K562 (cell line): ENCODE results near the gene LAIR2.
"Not testable (repeated sequence)": the region's sequence is repeated elsewhere in the genome, so short reads cannot be mapped to it uniquely, and the experiment has no call there.

Source experiments
- DPF2 ChIP-seq: fragments of 450-650 bp; IDR thresholded peaks from 2 replicates; pipeline ENCODE4 v1.6.1; 2016
- JUN ChIP-seq, 2 experiments: sonication (generic) in 1 of 2; formaldehyde crosslinking in 1 of 2; IDR thresholded peaks; 2 replicates each; pipeline versions ENCODE4 v1.6.1 to v1.8.0; 2012 to 2022; ENCODE audit warnings: borderline replicate concordance in 2 of 2, mild to moderate bottlenecking in 2 of 2, improper control_type of control experiment in 1 of 2, low read depth in 1 of 2, low read length in 1 of 2, missing genetic modification reagents in 1 of 2
- RCOR1 ChIP-seq, 2 experiments: IDR thresholded peaks; 2 replicates each; pipeline ENCODE4 v1.6.1; 2012; ENCODE audit warnings: low read depth in 2 of 2, low read length in 2 of 2, borderline replicate concordance in 1 of 2, improper control_type of control experiment in 1 of 2
- SAFB ChIP-seq: fragments of 200-400 bp; formaldehyde crosslinking; IDR thresholded peaks from 2 replicates; pipeline ENCODE4 v1.6.1; 2017; ENCODE audit warnings: low read depth, low read length, borderline replicate concordance
- ZNF780A ChIP-seq: fragments of 250-450 bp; sonication (Bioruptor Pico); IDR thresholded peaks from 2 replicates; pipeline ENCODE4 v1.5.0; 2021; ENCODE audit warnings: mild to moderate bottlenecking
- TF ChIP-seq, protein P1 (sequence below), 3 experiments: IDR thresholded peaks in 2 of 3; conservative IDR thresholded peaks in 1 of 3; 2 replicates each; pipeline ENCODE4 v1.5.1; 2011 to 2012; ENCODE audit warnings: low read length in 3 of 3, mild to moderate bottlenecking in 3 of 3, control low read depth in 2 of 3, improper control_type of control experiment in 1 of 3, inconsistent platforms in 1 of 3, low read depth in 1 of 3, mixed read lengths in 1 of 3, moderate library complexity in 1 of 3; ENCODE audit not compliant: insufficient read depth in 2 of 3

DNA sequence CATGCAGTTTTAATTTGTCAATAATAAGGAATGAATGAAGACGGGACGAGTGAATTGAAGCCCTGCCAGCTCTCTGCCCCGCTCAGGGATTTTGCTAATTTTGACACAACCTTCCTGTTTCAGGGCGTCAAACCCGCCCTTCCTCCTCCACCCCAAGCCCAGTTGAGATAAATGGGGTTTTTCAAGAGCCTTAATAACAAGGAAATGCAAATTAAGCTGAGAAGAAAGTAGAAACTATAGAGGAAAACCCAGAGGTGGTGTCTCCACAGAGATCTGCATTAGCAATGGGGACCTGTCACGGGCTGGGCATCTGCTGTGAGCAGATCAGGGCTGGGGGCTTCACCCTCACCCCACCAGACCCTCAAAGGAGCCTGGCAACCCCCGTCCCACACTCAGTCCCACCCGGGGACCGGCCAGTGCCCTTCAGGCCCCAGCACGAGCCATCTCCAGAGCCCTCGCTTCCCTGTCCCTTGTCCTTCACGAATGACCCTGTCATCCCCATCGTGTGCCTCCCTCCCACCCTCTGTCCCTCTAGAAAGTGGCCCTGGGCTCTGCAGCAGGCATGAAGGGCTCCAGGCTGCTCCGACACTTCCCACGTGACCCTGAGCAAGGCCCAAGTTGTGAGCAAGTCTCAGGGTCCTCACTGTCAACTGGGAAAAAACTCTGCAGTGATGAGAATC, 4.5 kb downstream of the LAIR2 start:
- TF ChIP-seq JUN (IDR thresholded peaks at IDR 0.05; ENCODE audit: borderline replicate concordance, low read depth, low read length); JUN (CRISPR knock-in tag; IDR thresholded peaks at IDR 0.05; ENCODE audit: borderline replicate concordance); SAFB; RCOR1 (IDR thresholded peaks at IDR 0.05; ENCODE audit: borderline replicate concordance in 1 of 2, low read depth in 2 of 2, low read length in 2 of 2); DPF2; ZNF780A (CRISPR knock-in tag): not testable (repeated sequence)
- TF ChIP-seq, protein P1, sequence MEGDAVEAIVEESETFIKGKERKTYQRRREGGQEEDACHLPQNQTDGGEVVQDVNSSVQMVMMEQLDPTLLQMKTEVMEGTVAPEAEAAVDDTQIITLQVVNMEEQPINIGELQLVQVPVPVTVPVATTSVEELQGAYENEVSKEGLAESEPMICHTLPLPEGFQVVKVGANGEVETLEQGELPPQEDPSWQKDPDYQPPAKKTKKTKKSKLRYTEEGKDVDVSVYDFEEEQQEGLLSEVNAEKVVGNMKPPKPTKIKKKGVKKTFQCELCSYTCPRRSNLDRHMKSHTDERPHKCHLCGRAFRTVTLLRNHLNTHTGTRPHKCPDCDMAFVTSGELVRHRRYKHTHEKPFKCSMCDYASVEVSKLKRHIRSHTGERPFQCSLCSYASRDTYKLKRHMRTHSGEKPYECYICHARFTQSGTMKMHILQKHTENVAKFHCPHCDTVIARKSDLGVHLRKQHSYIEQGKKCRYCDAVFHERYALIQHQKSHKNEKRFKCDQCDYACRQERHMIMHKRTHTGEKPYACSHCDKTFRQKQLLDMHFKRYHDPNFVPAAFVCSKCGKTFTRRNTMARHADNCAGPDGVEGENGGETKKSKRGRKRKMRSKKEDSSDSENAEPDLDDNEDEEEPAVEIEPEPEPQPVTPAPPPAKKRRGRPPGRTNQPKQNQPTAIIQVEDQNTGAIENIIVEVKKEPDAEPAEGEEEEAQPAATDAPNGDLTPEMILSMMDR (IDR thresholded peaks at IDR 0.05 in 2 of 3, conservative IDR thresholded peaks at IDR 0.05 in 1 of 3; ENCODE audit: insufficient read depth in 2 of 3, low read depth in 1 of 3, low read length in 3 of 3): not testable (repeated sequence)
